ENCODE measurements around the gene SP1.
"Not testable (repeated sequence)": the region's sequence is repeated elsewhere in the genome, so short reads cannot be mapped to it uniquely, and the experiment has no call there.

SP1 gene

GRCh38 chr12:53419756-53420155 is 39.8 kb downstream of the SP1 start:
- DNase-seq (ENCODE audit: low spot score): no peak
- TF ChIP-seq CTCF (IDR thresholded peaks at IDR 0.05; ENCODE audit: extremely low read depth, missing control alignments): no peak

GRCh38 chr12:53422247-53422646 is 42.3 kb downstream of the SP1 start:
- DNase-seq (ENCODE audit: low spot score): not testable (repeated sequence)

- no peak for DNase-seq (ENCODE audit: low spot score)
- TF ChIP-seq CTCF (IDR thresholded peaks at IDR 0.05; ENCODE audit: extremely low read depth, missing control alignments): no peak
Measured at GRCh38 chr12:53423597-53423996, 43.6 kb downstream of the SP1 start, which contains the start of gene AMHR2. AMHR2 (plus strand) TSS chr12:53423855; CDS start chr12:53423935, 80 bp downstream.

- DNase-seq (ENCODE audit: low spot score): no peak
- no peak for TF ChIP-seq CTCF (IDR thresholded peaks at IDR 0.05; ENCODE audit: extremely low read depth, missing control alignments)
Measured at GRCh38 chr12:53424626-53425514, 44.9 kb downstream of the SP1 start.

GRCh38 chr12:53425515-53426150 is 45.7 kb downstream of the SP1 start:
- no peak for DNase-seq (ENCODE audit: low spot score)
- TF ChIP-seq CTCF (IDR thresholded peaks at IDR 0.05; ENCODE audit: extremely low read depth, missing control alignments): no peak

GRCh38 chr12:53427905-53428594 is 48.1 kb downstream of the SP1 start:
- TF ChIP-seq CTCF (IDR thresholded peaks at IDR 0.05; ENCODE audit: extremely low read depth, missing control alignments): no peak
- DNase-seq (ENCODE audit: low spot score): no peak

- no peak for TF ChIP-seq CTCF (IDR thresholded peaks at IDR 0.05; ENCODE audit: extremely low read depth, missing control alignments)
- no peak for DNase-seq (ENCODE audit: low spot score)
Measured at GRCh38 chr12:53428741-53429140, 48.8 kb downstream of the SP1 start.

All from GM20000 (cell line).